A549 (cell line): ENCODE data around the gene RAD51B.

ENCODE experiments used
- CEBPB ChIP-seq, 2 experiments: fragments of >200 bp in 1 of 2; sonication (Bioruptor Twin) in 1 of 2; formaldehyde crosslinking in 1 of 2; IDR thresholded peaks; 2 replicates each; pipeline ENCODE4 v1.6.1; 2012 to 2016
- CHD4 ChIP-seq: fragments of 200-600 bp; sonication (generic); IDR thresholded peaks from 2 replicates; pipeline ENCODE4 v1.6.1; 2016; ENCODE audit warnings: antibody characterized with exemption, mild to moderate bottlenecking, borderline replicate concordance
- EP300 ChIP-seq, 2 experiments: fragments of >200 bp; sonication (Bioruptor Twin); formaldehyde crosslinking; IDR thresholded peaks; 2 replicates in 1 of 2; 3 replicates in 1 of 2; pipeline ENCODE4 v1.6.1; 2016 to 2017
- JUNB ChIP-seq: fragments of >200 bp; sonication (Bioruptor Twin); formaldehyde crosslinking; IDR thresholded peaks from 2 replicates; pipeline ENCODE4 v1.6.1; 2016
- MAZ ChIP-seq: fragments of 150-350 bp; IDR thresholded peaks from 2 replicates; pipeline ENCODE4 v1.6.1; 2014; ENCODE audit warnings: antibody characterized with exemption, low read depth, low read length, borderline replicate concordance
- NR3C1 ChIP-seq: fragments of >200 bp; sonication (Bioruptor Twin); formaldehyde crosslinking; IDR thresholded peaks from 3 replicates; pipeline ENCODE4 v1.6.1; 2017
- POLR2A ChIP-seq: IDR thresholded peaks from 2 replicates; pipeline ENCODE4 v1.6.1; 2012; ENCODE audit warnings: mild to moderate bottlenecking, low read length
- RCOR1 ChIP-seq: fragments of 150-350 bp; IDR thresholded peaks from 2 replicates; pipeline ENCODE4 v1.6.1; 2014; ENCODE audit warnings: antibody characterized with exemption, low read length, low read depth
- RFX5 ChIP-seq: fragments of 450-650 bp; IDR thresholded peaks from 2 replicates; pipeline ENCODE4 v1.7.1; 2014; ENCODE audit warnings: antibody characterized with exemption, mild to moderate bottlenecking, moderate library complexity
- SMC3 ChIP-seq: fragments of >200 bp; sonication (Bioruptor Twin); formaldehyde crosslinking; IDR thresholded peaks from 3 replicates; pipeline ENCODE4 v1.6.1; 2018; ENCODE audit warnings: inconsistent platforms
- TF ChIP-seq, protein P1 (sequence below): fragments of >200 bp; sonication (Bioruptor Twin); formaldehyde crosslinking; IDR thresholded peaks from 3 replicates; pipeline ENCODE4 v1.5.1; 2016
- TF ChIP-seq, protein P2 (sequence below): fragments of >200 bp; sonication (Bioruptor Twin); formaldehyde crosslinking; IDR thresholded peaks from 2 replicates; pipeline ENCODE4 v1.6.1; 2016
- TF ChIP-seq, protein P3 (sequence below): IDR thresholded peaks from 2 replicates; pipeline ENCODE4 v1.6.1; 2012; ENCODE audit warnings: low read depth, borderline replicate concordance

DNA sequence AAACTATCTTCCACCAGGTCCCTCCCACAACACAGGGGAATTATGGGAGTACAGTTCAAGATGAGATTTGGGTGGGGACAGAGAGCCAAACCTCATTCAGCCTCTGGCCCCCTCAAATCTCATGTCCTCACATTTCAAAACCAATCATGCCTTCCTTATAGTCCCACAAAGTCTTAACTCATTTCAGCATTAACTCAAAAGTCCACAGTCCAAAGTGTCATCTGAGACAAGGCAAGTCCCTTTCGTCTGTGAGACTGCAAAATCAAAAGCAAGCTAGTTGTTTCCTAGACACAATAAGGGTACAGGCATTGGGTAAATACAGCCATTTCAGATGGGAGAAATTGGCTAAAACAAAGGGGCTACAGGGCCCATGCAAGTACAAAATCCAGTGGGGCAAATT lies 147.6 kb downstream of the RAD51B start:
- TF ChIP-seq, protein P1, sequence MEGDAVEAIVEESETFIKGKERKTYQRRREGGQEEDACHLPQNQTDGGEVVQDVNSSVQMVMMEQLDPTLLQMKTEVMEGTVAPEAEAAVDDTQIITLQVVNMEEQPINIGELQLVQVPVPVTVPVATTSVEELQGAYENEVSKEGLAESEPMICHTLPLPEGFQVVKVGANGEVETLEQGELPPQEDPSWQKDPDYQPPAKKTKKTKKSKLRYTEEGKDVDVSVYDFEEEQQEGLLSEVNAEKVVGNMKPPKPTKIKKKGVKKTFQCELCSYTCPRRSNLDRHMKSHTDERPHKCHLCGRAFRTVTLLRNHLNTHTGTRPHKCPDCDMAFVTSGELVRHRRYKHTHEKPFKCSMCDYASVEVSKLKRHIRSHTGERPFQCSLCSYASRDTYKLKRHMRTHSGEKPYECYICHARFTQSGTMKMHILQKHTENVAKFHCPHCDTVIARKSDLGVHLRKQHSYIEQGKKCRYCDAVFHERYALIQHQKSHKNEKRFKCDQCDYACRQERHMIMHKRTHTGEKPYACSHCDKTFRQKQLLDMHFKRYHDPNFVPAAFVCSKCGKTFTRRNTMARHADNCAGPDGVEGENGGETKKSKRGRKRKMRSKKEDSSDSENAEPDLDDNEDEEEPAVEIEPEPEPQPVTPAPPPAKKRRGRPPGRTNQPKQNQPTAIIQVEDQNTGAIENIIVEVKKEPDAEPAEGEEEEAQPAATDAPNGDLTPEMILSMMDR, result no peak
- TF ChIP-seq EP300 (IDR thresholded peaks at IDR 0.05), result no peak
- TF ChIP-seq MAZ, result no peak
- no peak for TF ChIP-seq JUNB
- no peak for TF ChIP-seq POLR2A
- TF ChIP-seq RFX5, result no peak
- TF ChIP-seq SMC3, result no peak
- TF ChIP-seq RCOR1, result no peak
- TF ChIP-seq CHD4, result no peak
- TF ChIP-seq NR3C1, result no peak
- TF ChIP-seq, protein P2, sequence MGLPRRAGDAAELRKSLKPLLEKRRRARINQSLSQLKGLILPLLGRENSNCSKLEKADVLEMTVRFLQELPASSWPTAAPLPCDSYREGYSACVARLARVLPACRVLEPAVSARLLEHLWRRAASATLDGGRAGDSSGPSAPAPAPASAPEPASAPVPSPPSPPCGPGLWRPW, result no peak
- TF ChIP-seq CEBPB (IDR thresholded peaks at IDR 0.05), result no peak
- TF ChIP-seq, protein P3, sequence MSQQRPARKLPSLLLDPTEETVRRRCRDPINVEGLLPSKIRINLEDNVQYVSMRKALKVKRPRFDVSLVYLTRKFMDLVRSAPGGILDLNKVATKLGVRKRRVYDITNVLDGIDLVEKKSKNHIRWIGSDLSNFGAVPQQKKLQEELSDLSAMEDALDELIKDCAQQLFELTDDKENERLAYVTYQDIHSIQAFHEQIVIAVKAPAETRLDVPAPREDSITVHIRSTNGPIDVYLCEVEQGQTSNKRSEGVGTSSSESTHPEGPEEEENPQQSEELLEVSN, result no peak
